IMR-90 (cell line): ENCODE results near the gene NLRX1.

Experiments
- BHLHE40 ChIP-seq: fragments of 150-350 bp; IDR thresholded peaks from 2 replicates; pipeline ENCODE4 v1.6.1; 2016; ENCODE audit warnings: mild to moderate bottlenecking, low read depth, low read length
- CEBPB ChIP-seq: IDR thresholded peaks from 2 replicates; pipeline ENCODE4 v1.6.1; 2012; ENCODE audit warnings: low read depth, low read length, improper control_type of control experiment
- CHD1 ChIP-seq: IDR thresholded peaks from 2 replicates; pipeline ENCODE4 v1.6.1; 2012; ENCODE audit warnings: low read depth, low read length, improper control_type of control experiment
- CTCF ChIP-seq: conservative IDR thresholded peaks from 2 replicates; pipeline ENCODE4 v1.5.1; 2012; ENCODE audit warnings: mild to moderate bottlenecking, low read depth, low read length, improper control_type of control experiment
- MXI1 ChIP-seq: IDR thresholded peaks from 2 replicates; pipeline ENCODE4 v1.6.1; 2012; ENCODE audit warnings: low read depth, mild to moderate bottlenecking, low read length, moderate library complexity, borderline replicate concordance
- NFE2L2 ChIP-seq: fragments of 150-350 bp; IDR thresholded peaks from 2 replicates; pipeline ENCODE4 v1.6.1; 2016; ENCODE audit warnings: low read depth, mild to moderate bottlenecking, low read length
- POLR2A ChIP-seq: IDR thresholded peaks from 2 replicates; pipeline ENCODE4 v1.6.1; 2012; ENCODE audit warnings: mild to moderate bottlenecking, low read depth, low read length
- RAD21 ChIP-seq: IDR thresholded peaks from 2 replicates; pipeline ENCODE4 v1.6.1; 2012; ENCODE audit warnings: low read length, improper control_type of control experiment
- USF2 ChIP-seq: fragments of 150-350 bp; IDR thresholded peaks from 2 replicates; pipeline ENCODE4 v1.6.1; 2017; ENCODE audit warnings: mild to moderate bottlenecking, antibody characterized with exemption, low read length, low read depth
- TF ChIP-seq, protein P1 (sequence below): fragments of 150-350 bp; IDR thresholded peaks from 2 replicates; pipeline ENCODE4 v1.6.1; 2016; ENCODE audit warnings: low read depth, mild to moderate bottlenecking, low read length, moderate library complexity, borderline replicate concordance

- TF ChIP-seq CTCF: no peak
- no peak for TF ChIP-seq POLR2A
- TF ChIP-seq USF2: no peak
- TF ChIP-seq, protein P1, sequence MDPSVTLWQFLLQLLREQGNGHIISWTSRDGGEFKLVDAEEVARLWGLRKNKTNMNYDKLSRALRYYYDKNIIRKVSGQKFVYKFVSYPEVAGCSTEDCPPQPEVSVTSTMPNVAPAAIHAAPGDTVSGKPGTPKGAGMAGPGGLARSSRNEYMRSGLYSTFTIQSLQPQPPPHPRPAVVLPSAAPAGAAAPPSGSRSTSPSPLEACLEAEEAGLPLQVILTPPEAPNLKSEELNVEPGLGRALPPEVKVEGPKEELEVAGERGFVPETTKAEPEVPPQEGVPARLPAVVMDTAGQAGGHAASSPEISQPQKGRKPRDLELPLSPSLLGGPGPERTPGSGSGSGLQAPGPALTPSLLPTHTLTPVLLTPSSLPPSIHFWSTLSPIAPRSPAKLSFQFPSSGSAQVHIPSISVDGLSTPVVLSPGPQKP: no peak
- no peak for TF ChIP-seq CEBPB
- no peak for TF ChIP-seq RAD21
- TF ChIP-seq NFE2L2: no peak
- TF ChIP-seq CHD1: no peak
- TF ChIP-seq MXI1: no peak
- no peak for TF ChIP-seq BHLHE40
These were observed 27.2 kb downstream of the NLRX1 start for GRCh38 chr11:119195680-119196079.
